PFSK-1 (cell line): ENCODE data around the gene BRI3.
A peak's percentile ranks its signal among the peaks of the same experiment; 100 is the strongest.

Experiments
- FOXP2 ChIP-seq: optimal IDR thresholded peaks from 2 replicates; pipeline ENCODE3; 2011; ENCODE audit warnings: borderline replicate concordance, control low read depth, inconsistent platforms; ENCODE audit not compliant: insufficient read depth; ENCODE audit errors: extremely low read length, extremely low read depth
- POLR2AphosphoS5 ChIP-seq: IDR thresholded peaks from 2 replicates; pipeline ENCODE4 v1.6.1; 2012; ENCODE audit warnings: low read depth, mild to moderate bottlenecking, control low read depth, low read length, moderate library complexity
- SIN3A ChIP-seq: IDR thresholded peaks from 2 replicates; pipeline ENCODE4 v1.6.1; 2012; ENCODE audit warnings: mild to moderate bottlenecking, low read length, moderate library complexity, borderline replicate concordance; ENCODE audit not compliant: insufficient read depth
- TAF1 ChIP-seq: IDR thresholded peaks from 2 replicates; pipeline ENCODE4 v1.6.1; 2012; ENCODE audit warnings: low read length, control low read depth, borderline replicate concordance; ENCODE audit not compliant: insufficient read depth
- TF ChIP-seq, protein P1 (sequence below), 2 experiments: IDR thresholded peaks; 2 replicates each; pipeline versions ENCODE4 v1.6.1 to v1.8.0; 2011 to 2012; ENCODE audit warnings: low read depth in 2 of 2, low read length in 2 of 2, control low read depth in 1 of 2, inconsistent platforms in 1 of 2, mild to moderate bottlenecking in 1 of 2, moderate library complexity in 1 of 2; ENCODE audit not compliant: insufficient read depth in 1 of 2

The BRI3 gene

DNA sequence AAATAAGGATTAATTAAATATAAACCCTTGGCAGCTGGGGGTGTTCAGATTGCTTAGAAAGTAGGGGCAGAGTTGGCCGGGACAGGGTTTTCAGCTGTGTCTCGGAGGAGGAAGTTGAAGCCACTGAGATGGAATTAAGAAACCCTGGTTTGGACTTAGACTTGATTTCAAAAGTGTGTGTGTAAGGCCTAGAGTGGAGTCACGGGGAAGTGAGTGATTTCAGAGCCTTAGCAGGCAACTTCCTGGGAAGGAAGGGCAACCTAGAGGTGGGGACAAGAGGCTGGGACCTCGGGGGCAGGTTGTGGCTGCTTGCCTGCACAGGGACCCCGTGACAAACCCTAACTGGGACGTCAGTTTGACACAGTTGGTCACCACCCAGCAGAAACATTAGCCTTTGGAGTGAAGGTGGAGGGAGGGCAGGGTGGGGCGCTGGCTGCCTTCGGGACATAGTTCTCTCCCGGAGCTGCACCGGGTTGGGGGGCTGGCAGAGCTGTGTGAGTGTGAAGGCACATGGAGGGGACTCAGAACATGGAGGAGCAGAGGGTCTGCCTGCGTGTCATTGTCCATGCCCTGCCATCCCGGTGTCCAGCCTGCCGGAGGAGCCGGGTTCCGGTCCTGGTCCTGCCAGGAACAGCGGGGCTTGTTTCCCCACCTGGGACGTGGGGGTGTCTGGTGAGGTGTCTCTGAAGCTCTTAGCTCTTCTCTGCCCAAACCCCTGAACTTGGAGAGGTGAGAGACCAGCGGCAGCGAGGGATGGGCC is 1.8 kb downstream of the BRI3 start:
- TF ChIP-seq FOXP2 (no peak), POLR2AphosphoS5 (no peak; the same call in 1 of the 2 replicates), TAF1 (no peak), SIN3A (no peak)
- TF ChIP-seq, protein P1, sequence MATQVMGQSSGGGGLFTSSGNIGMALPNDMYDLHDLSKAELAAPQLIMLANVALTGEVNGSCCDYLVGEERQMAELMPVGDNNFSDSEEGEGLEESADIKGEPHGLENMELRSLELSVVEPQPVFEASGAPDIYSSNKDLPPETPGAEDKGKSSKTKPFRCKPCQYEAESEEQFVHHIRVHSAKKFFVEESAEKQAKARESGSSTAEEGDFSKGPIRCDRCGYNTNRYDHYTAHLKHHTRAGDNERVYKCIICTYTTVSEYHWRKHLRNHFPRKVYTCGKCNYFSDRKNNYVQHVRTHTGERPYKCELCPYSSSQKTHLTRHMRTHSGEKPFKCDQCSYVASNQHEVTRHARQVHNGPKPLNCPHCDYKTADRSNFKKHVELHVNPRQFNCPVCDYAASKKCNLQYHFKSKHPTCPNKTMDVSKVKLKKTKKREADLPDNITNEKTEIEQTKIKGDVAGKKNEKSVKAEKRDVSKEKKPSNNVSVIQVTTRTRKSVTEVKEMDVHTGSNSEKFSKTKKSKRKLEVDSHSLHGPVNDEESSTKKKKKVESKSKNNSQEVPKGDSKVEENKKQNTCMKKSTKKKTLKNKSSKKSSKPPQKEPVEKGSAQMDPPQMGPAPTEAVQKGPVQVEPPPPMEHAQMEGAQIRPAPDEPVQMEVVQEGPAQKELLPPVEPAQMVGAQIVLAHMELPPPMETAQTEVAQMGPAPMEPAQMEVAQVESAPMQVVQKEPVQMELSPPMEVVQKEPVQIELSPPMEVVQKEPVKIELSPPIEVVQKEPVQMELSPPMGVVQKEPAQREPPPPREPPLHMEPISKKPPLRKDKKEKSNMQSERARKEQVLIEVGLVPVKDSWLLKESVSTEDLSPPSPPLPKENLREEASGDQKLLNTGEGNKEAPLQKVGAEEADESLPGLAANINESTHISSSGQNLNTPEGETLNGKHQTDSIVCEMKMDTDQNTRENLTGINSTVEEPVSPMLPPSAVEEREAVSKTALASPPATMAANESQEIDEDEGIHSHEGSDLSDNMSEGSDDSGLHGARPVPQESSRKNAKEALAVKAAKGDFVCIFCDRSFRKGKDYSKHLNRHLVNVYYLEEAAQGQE (IDR thresholded peaks at IDR 0.05; ENCODE audit: insufficient read depth in 1 of 2, low read depth in 2 of 2, low read length in 2 of 2): no peak

DNA sequence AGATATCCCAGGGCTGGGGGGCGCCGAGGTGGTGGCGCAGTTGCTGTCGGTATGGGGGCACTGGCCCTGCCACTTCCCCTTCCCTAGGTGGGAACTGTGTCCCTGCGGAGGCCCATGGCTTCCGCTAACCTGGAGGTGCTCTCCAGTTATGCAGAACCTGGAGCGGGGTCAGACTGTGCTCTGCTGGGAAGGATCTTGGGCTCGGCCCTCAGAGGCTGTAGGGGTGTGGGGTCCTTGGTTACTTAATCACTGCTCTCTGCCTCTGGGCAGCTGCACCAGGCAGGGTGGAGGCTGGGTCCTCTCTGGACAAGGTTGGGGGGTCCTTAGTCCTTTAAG is 2.4 kb downstream of the BRI3 start:
- no peak for TF ChIP-seq TAF1
- no peak for TF ChIP-seq FOXP2

DNA sequence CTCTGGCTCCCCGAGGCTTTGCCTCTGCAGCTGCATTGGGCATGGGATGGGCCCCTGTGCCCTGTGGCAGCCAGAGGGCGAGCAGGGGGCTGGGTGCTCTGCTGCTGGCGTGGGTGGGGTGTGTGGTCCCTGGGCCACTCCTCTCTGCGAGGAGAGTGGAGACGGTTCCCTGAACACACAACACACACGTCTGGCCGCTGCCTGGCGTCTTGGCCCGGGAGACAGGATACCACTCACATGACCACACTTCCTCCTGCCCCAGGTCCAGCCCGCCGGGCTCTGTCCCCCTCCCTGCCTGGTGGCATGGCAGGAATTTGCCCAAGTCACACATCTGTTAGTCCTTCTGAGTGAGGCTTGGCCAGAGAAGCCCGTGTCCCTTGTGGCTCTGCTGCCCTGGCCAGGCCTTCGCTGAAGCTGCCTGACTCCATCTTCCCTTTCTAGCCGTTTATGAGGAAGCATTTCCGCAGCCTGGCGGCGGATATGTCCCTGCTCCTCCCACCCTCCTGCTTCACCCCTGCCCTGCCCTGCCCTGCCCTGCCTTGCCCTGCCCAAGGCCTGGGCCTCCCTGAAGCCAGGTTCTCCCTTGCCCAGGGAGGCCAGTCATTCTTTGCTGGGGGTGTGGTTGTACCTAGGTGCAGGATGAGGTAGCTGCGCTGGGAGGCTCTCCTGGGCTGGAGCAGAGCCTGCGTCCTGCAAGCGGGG is 3.0 kb downstream of the BRI3 start:
- TF ChIP-seq, protein P1 (IDR thresholded peaks at IDR 0.05; ENCODE audit: insufficient read depth in 1 of 2, low read depth in 2 of 2, low read length in 2 of 2): no peak
- peak; percentile 66; the same call in 1 of the 2 replicates for TF ChIP-seq TAF1

DNA sequence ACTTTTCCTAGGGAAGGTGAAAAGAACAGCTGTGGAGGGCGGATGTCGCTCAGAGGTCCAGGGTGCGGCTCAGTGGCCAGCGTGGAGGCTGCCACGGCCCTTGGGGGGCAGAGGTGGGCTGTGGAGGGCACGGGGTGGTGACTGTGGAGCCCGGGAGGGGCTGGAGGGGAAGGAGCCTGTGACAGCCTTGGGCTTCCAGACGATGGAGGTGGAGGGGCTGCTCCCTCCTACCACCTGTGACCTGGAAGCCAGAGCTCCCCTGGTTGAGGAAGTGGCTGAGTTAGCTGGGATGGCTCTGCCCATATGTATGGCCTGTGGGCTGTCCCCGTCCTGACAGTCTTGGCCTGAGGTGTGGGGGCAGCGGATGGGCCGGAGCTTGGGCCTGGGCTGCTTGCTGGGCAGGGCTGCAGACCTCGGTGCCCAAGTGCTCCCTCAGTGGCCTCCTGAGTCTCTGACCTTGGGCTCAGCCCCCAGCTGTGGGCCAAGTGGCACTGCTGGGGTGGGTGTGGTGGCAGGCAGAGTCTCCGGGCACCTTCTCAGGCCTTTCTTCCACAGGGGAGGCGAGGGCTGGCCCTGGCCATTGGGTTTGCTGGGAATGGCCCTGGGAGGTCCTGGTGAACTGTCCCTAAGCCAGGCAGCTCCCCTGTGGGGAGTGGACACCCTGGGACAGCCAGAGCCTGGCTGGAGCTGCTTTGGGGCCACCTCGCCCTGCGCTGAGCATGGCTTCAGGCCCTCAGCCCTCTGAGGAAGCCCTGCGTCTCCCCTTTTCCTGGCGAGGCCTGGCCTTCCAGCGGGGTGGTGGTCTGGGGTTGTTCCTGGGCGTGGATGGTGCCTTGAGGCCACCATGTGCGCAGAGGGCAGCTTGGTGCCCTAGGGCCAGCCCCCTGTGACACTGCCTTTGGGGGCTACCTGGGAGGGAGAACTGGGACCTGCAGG is 3.9 kb downstream of the BRI3 start:
- no peak for TF ChIP-seq SIN3A
- TF ChIP-seq TAF1: no peak
- TF ChIP-seq FOXP2: no peak
- no peak for TF ChIP-seq POLR2AphosphoS5
- TF ChIP-seq, protein P1 (IDR thresholded peaks at IDR 0.05; ENCODE audit: insufficient read depth in 1 of 2, low read depth in 2 of 2, low read length in 2 of 2): no peak

DNA sequence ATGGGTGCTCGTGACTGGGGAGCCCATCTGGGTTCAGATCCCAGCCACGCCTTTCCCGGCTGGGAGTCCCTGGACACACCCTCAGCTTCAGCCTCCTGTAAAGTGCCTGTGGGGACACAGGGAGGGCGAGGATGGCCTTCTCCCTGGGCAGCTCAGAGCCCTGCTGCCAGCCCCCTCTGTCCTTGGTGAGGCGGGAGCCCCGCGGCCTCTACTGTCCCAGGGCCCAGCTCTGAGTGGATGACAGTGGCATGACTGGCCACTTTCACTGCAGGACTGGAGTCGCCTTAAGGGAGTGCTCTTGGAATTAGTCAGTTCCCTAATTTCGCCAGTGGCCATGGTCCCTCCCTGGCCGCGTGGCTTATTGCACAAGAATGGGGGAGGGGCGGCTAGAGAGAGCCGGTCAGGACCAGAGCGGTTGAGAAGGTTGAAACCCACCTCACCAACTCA is 4.6 kb downstream of the BRI3 start:
- TF ChIP-seq SIN3A (no peak), TAF1 (no peak), FOXP2 (no peak), POLR2AphosphoS5 (no peak)
- TF ChIP-seq, protein P1 (IDR thresholded peaks at IDR 0.05; ENCODE audit: insufficient read depth in 1 of 2, low read depth in 2 of 2, low read length in 2 of 2): no peak
